HL-60 (cell line): ENCODE measurements around the gene JAML.

Source experiments
- DNase-seq, 2 experiments: peaks; one replicate each; pipeline ENCODE4 v3.0.0-alpha.2; 2010 to 2020; ENCODE audit warnings: low read depth in 1 of 2, low spot score in 1 of 2
- H3K27ac ChIP-seq: fragments of 250-450 bp; sonication (Bioruptor Pico); replicated peaks from 2 replicates; pipeline ENCODE4 v1.5.1; 2020; ENCODE audit warnings: mild to moderate bottlenecking, moderate library complexity
- H3K27me3 ChIP-seq: fragments of 250-450 bp; sonication (Bioruptor Pico); 2 replicates; pipeline ENCODE4 v1.5.1; 2021; ENCODE audit warnings: mild to moderate bottlenecking, moderate library complexity; ENCODE audit not compliant: insufficient read depth, poor library complexity, severe bottlenecking
- H3K4me3 ChIP-seq: replicated peaks from 2 replicates; pipeline ENCODE4 v1.5.1; 2011; ENCODE audit warnings: mild to moderate bottlenecking, control low read depth, low read length; ENCODE audit not compliant: insufficient read depth
- GABPA ChIP-seq: IDR thresholded peaks from 2 replicates; pipeline ENCODE4 v1.6.1; 2012; ENCODE audit warnings: low read depth
- POLR2AphosphoS5 ChIP-seq: IDR thresholded peaks from 2 replicates; pipeline ENCODE4 v1.6.1; 2012; ENCODE audit warnings: low read depth
- SPI1 ChIP-seq: IDR thresholded peaks from 2 replicates; pipeline ENCODE4 v1.6.1; 2012; ENCODE audit warnings: low read depth, mild to moderate bottlenecking, borderline replicate concordance
- TF ChIP-seq, protein P1 (sequence below): IDR thresholded peaks from 2 replicates; pipeline ENCODE4 v1.6.1; 2012; ENCODE audit warnings: low read depth; ENCODE audit not compliant: insufficient replicate concordance
- TF ChIP-seq, protein P2 (sequence below): IDR thresholded peaks from one replicate; pipeline ENCODE4 v1.5.1; 2011; ENCODE audit warnings: low read length, control low read depth, inconsistent platforms; ENCODE audit not compliant: insufficient read depth

Gene JAML

DNA sequence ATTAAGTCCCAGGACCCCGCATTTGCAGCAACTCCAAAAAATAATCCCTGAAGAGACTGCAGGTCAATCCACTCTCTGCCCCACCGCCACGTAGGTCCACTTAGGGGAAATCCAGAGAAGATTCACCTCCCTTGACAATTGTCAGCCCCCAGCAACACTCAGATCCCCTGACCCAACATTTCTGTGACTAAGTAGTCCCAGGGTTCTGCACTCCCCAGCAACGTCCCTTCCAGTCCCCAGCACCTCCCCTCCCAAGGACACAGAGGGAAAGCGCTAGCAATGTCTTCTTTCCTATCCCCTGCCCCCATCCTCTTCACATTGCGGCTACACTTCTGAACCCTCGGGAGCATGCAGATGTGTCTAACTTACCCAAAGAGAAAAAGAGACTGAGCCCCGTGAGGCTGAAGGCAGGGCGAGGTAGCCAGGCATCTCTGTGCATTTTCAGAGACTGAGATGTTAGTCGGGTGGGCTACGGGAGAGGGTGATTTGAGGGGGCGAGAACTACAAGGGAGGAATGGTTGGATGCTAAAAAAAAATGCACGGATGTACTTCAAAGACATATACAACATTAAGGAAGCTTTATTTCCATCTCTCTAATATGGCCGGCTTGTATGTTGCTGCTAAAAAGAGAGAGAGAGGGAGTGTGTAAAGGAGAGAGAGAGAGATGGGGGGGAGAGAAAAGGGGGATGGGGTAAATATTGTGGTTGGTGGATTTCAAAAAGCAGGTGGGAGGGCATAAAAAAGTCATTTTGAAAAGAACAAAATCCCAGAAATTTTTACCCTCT lies 48.6 kb downstream of the JAML start, which contains the start of gene SCN2B:
Gene SCN2B, minus strand, starts transcription at position 647 of the 785 bp plus-strand sequence. Its CDS starts 208 bp downstream, at position 439.
- H3K27me3 ChIP-seq: no peaks in the 10 kb centered on the region

DNA sequence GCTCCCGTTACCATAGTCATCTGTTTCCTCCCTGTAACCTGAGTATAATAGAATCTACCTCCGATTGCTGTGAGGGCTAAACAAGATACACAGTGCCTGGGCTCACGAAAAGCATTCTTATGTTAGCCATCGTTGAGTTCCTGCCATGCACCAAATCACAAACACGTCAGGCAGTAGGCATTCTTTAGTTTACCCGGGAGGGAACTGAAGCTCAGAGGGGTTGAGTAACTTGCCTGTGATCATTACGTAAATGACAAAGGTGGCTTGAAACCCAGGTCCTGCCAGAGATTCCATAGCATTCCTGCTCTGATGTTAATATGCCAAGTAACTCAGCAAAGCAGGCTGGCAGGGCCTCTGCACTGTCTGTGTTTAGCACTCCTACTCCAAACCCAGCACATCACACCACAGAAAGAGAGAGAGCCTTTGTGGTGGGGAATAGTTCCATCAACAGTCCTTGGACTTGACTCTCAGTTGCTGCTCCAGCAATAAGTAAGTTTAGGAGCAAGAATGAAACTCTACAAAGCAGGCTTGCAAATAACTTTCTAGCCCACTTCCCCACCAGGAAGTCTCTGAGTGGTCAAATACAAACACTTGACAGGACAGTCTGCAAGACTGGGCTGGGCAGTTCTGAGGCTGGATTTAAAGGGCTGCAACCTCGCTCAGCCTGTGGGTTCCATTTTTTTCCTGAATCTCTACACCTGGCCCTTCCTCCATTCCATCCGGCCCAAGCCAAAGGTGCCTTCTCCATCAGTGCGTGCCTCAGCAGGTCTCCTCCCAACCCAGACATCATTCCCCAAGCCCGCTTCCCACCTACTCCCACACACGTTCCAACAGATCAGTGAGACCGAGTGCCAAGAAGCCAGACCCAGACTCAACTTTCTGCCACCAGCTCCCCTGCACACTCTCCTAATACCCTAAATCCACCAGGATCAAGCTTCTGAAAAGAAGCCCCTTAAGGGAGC lies 49.5 kb downstream of the JAML start:
- Histone ChIP-seq H3K27ac (no peak overlapping the region), H3K4me3 (no peak overlapping the region), H3K27me3 (no peaks in the 10 kb centered on the region)
- no peak for DNase-seq
- TF ChIP-seq POLR2AphosphoS5 (no peak), SPI1 (no peak), GABPA (no peak)
- TF ChIP-seq, protein P1, sequence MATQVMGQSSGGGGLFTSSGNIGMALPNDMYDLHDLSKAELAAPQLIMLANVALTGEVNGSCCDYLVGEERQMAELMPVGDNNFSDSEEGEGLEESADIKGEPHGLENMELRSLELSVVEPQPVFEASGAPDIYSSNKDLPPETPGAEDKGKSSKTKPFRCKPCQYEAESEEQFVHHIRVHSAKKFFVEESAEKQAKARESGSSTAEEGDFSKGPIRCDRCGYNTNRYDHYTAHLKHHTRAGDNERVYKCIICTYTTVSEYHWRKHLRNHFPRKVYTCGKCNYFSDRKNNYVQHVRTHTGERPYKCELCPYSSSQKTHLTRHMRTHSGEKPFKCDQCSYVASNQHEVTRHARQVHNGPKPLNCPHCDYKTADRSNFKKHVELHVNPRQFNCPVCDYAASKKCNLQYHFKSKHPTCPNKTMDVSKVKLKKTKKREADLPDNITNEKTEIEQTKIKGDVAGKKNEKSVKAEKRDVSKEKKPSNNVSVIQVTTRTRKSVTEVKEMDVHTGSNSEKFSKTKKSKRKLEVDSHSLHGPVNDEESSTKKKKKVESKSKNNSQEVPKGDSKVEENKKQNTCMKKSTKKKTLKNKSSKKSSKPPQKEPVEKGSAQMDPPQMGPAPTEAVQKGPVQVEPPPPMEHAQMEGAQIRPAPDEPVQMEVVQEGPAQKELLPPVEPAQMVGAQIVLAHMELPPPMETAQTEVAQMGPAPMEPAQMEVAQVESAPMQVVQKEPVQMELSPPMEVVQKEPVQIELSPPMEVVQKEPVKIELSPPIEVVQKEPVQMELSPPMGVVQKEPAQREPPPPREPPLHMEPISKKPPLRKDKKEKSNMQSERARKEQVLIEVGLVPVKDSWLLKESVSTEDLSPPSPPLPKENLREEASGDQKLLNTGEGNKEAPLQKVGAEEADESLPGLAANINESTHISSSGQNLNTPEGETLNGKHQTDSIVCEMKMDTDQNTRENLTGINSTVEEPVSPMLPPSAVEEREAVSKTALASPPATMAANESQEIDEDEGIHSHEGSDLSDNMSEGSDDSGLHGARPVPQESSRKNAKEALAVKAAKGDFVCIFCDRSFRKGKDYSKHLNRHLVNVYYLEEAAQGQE: no peak
- TF ChIP-seq, protein P2, sequence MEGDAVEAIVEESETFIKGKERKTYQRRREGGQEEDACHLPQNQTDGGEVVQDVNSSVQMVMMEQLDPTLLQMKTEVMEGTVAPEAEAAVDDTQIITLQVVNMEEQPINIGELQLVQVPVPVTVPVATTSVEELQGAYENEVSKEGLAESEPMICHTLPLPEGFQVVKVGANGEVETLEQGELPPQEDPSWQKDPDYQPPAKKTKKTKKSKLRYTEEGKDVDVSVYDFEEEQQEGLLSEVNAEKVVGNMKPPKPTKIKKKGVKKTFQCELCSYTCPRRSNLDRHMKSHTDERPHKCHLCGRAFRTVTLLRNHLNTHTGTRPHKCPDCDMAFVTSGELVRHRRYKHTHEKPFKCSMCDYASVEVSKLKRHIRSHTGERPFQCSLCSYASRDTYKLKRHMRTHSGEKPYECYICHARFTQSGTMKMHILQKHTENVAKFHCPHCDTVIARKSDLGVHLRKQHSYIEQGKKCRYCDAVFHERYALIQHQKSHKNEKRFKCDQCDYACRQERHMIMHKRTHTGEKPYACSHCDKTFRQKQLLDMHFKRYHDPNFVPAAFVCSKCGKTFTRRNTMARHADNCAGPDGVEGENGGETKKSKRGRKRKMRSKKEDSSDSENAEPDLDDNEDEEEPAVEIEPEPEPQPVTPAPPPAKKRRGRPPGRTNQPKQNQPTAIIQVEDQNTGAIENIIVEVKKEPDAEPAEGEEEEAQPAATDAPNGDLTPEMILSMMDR: no peak

More for the DNA sequence above, 48.6 kb downstream of the JAML start, which contains the start of gene SCN2B:
- H3K4me3 ChIP-seq: no peak within 1 kb of the TSS
- H3K27ac ChIP-seq: no peak within 1 kb of the TSS
- DNase-seq: no peak
- TF ChIP-seq GABPA (no peak), SPI1 (no peak), POLR2AphosphoS5 (no peak)
- TF ChIP-seq, protein P1: no peak
- TF ChIP-seq, protein P2: no peak

DNA sequence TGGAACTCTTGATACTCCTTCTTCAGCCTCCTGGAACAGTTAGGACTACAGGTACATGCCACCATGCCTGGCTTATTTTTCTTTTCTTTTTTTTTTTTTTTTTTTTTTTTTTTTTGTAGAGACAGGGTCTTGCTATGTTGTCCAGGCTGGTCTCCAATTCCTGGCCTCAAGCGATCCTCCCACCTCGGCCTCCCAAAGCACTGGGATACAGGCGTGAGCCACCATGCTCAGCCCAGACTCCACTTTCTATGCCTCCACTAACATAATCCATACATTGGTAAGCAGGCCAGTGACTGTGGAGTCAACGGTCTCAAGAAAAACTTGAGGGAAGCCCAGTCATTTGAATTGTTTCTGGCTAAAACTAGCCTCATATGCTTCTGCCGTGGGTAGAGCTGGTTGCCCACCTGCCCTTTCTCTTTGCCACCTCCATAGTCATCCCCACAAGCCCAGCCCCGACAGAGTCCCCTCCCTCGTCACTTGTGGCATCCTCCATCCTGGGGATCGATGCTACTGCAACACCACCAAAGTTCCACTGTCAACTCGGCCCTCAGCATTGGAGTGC lies 50.7 kb downstream of the JAML start:
- DNase-seq: no peak
- TF ChIP-seq, protein P1: no peak
- TF ChIP-seq SPI1: no peak
- no peak for TF ChIP-seq GABPA
- TF ChIP-seq POLR2AphosphoS5: no peak
- TF ChIP-seq, protein P2: no peak
- H3K4me3 ChIP-seq: no peak overlapping the region
- H3K27me3 ChIP-seq: no peaks in the 10 kb centered on the region
- no peak overlapping the region for H3K27ac ChIP-seq
